HepG2 (cell line): ENCODE measurements around the gene RAC3. TPM values are rescaled to one million over a fixed set of nuclear protein-coding genes. Genes with fewer than 3 reads are reported as not detected.

ENCODE experiments used
- CBX5 ChIP-seq: sonication (generic); formaldehyde crosslinking; IDR thresholded peaks from 2 replicates; pipeline ENCODE4 v1.4.0; 2020; ENCODE audit warnings: missing genetic modification reagents, borderline replicate concordance
- CENPBD1 ChIP-seq: sonication (generic); formaldehyde crosslinking; IDR thresholded peaks from 2 replicates; pipeline ENCODE4 v1.8.0; 2022; ENCODE audit warnings: missing genetic modification reagents, low read depth, mild to moderate bottlenecking, borderline replicate concordance
- DRAP1 ChIP-seq: IDR thresholded peaks from 2 replicates; pipeline ENCODE4 v1.6.1; 2016; ENCODE audit warnings: missing genetic modification reagents, missing compliant biosample characterization
- FLYWCH1 ChIP-seq: sonication (generic); formaldehyde crosslinking; IDR thresholded peaks from 2 replicates; pipeline ENCODE4 v1.8.1; 2023; ENCODE audit warnings: mild to moderate bottlenecking, missing genetic modification reagents
- GABPB1 ChIP-seq: IDR thresholded peaks from 2 replicates; pipeline ENCODE4 v1.6.1; 2016; ENCODE audit warnings: mild to moderate bottlenecking, missing genetic modification reagents, moderate library complexity, missing compliant biosample characterization
- HNRNPUL1 ChIP-seq: fragments of 200-400 bp; formaldehyde crosslinking; IDR thresholded peaks from 2 replicates; pipeline ENCODE4 v1.6.1; 2017; ENCODE audit warnings: low read depth, mild to moderate bottlenecking, low read length, moderate library complexity
- IRF2 ChIP-seq: IDR thresholded peaks from 2 replicates; pipeline ENCODE4 v1.6.1; 2018; ENCODE audit warnings: missing genetic modification reagents, missing compliant biosample characterization
- KAT7 ChIP-seq: IDR thresholded peaks from 2 replicates; pipeline ENCODE4 v1.6.1; 2018; ENCODE audit warnings: borderline replicate concordance, missing compliant biosample characterization
- KDM2A ChIP-seq: sonication (generic); formaldehyde crosslinking; IDR thresholded peaks from 2 replicates; pipeline ENCODE4 v1.4.0; 2020; ENCODE audit warnings: low read depth, missing genetic modification reagents, borderline replicate concordance
- PAWR ChIP-seq: sonication (generic); formaldehyde crosslinking; IDR thresholded peaks from 2 replicates; pipeline ENCODE4 v1.4.0; 2020; ENCODE audit warnings: missing genetic modification reagents, mild to moderate bottlenecking, borderline replicate concordance
- PHF5A ChIP-seq: IDR thresholded peaks from one replicate; pipeline ENCODE4 v1.6.1; 2018; ENCODE audit warnings: low read depth, missing genetic modification reagents; ENCODE audit not compliant: unreplicated experiment
- RFX1 ChIP-seq: fragments of 450-650 bp; IDR thresholded peaks from 2 replicates; pipeline ENCODE4 v1.6.1; 2017
- SIN3A ChIP-seq: IDR thresholded peaks from 2 replicates; pipeline ENCODE4 v1.6.1; 2011; ENCODE audit warnings: low read depth, mild to moderate bottlenecking, control low read depth, low read length, borderline replicate concordance
- SRSF4 ChIP-seq: fragments of 200-400 bp; formaldehyde crosslinking; IDR thresholded peaks from one replicate; pipeline ENCODE4 v1.6.1; 2018; ENCODE audit warnings: mild to moderate bottlenecking, low read depth, low read length, moderate library complexity; ENCODE audit not compliant: poor library complexity, severe bottlenecking
- TCF12 ChIP-seq, 2 experiments: fragments of 450-650 bp in 1 of 2; sonication (generic) in 1 of 2; formaldehyde crosslinking in 1 of 2; IDR thresholded peaks; 2 replicates each; pipeline versions ENCODE4 v1.6.1 to v1.8.0; 2017 to 2022; ENCODE audit warnings: antibody characterized with exemption in 1 of 2, mild to moderate bottlenecking in 1 of 2, missing genetic modification reagents in 1 of 2, moderate library complexity in 1 of 2
- YEATS2 ChIP-seq: sonication (generic); formaldehyde crosslinking; IDR thresholded peaks from 2 replicates; pipeline ENCODE4 v1.4.0; 2020; ENCODE audit warnings: missing genetic modification reagents, borderline replicate concordance
- ZBTB42 ChIP-seq: sonication (generic); formaldehyde crosslinking; IDR thresholded peaks from 2 replicates; pipeline ENCODE4 v1.5.0; 2020; ENCODE audit warnings: mild to moderate bottlenecking, missing genetic modification reagents
- ZFP36L1 ChIP-seq: sonication (generic); formaldehyde crosslinking; IDR thresholded peaks from 2 replicates; pipeline ENCODE4 v1.8.0; 2022; ENCODE audit warnings: mild to moderate bottlenecking, missing genetic modification reagents, moderate library complexity
- ZFP90 ChIP-seq: sonication (generic); formaldehyde crosslinking; IDR thresholded peaks from 2 replicates; pipeline ENCODE4 v1.8.0; 2022; ENCODE audit warnings: missing genetic modification reagents, mild to moderate bottlenecking, inconsistent platforms, borderline replicate concordance
- ZNF10 ChIP-seq: sonication (generic); formaldehyde crosslinking; IDR thresholded peaks from 2 replicates; pipeline ENCODE4 v1.4.0; 2020; ENCODE audit warnings: mild to moderate bottlenecking, low read depth, missing genetic modification reagents, borderline replicate concordance
- ZNF12 ChIP-seq: sonication (generic); formaldehyde crosslinking; IDR thresholded peaks from 2 replicates; pipeline ENCODE4 v1.5.0; 2020; ENCODE audit warnings: missing genetic modification reagents
- ZNF230 ChIP-seq: sonication (generic); formaldehyde crosslinking; IDR thresholded peaks from 2 replicates; pipeline ENCODE4 v1.4.0; 2020; ENCODE audit warnings: mild to moderate bottlenecking, missing genetic modification reagents
- ZNF280B ChIP-seq: sonication (generic); formaldehyde crosslinking; IDR thresholded peaks from 2 replicates; pipeline ENCODE4 v1.5.0; 2020; ENCODE audit warnings: missing genetic modification reagents, mild to moderate bottlenecking, borderline replicate concordance
- ZNF558 ChIP-seq: sonication (generic); formaldehyde crosslinking; IDR thresholded peaks from 2 replicates; pipeline ENCODE4 v1.9.0; 2022; ENCODE audit warnings: mild to moderate bottlenecking, missing genetic modification reagents, borderline replicate concordance
- ZNF674 ChIP-seq: sonication (generic); formaldehyde crosslinking; IDR thresholded peaks from 2 replicates; pipeline ENCODE4 v1.5.0; 2020; ENCODE audit warnings: low read depth, mild to moderate bottlenecking, missing genetic modification reagents
- ZNF782 ChIP-seq: sonication (generic); formaldehyde crosslinking; IDR thresholded peaks from 2 replicates; pipeline ENCODE4 v1.4.0; 2020; ENCODE audit warnings: missing genetic modification reagents, mild to moderate bottlenecking, borderline replicate concordance
- polyA plus RNA-seq, 8 experiments: library from polyadenylated mRNA; depleted of rRNA in 3 of 8; stranded (reverse) in 7 of 8; unstranded in 1 of 8; fragments of >200 nt; fragmentation: Illumina TruSeq in 4 of 8; extraction: Trizol in 4 of 8; gene quantifications; 2 replicates each; pipeline versions ENCODE4 v1.2.1 to v1.2.3, GENCODE V29; 2011 to 2016; ENCODE audit warnings: low read depth in 4 of 8, missing spikeins in 1 of 8, mixed read lengths in 1 of 8; ENCODE audit not compliant: insufficient read depth in 1 of 8
- total RNA-seq, 5 experiments: library from RNA; depleted of rRNA; stranded (reverse); fragments of >200 nt; fragmentation: Illumina TruSeq; extraction: Trizol; gene quantifications; 2 replicates each; pipeline ENCODE4 v1.2.3, GENCODE V29; 2016; ENCODE audit warnings: low read depth in 1 of 5
- TF ChIP-seq, protein P1 (sequence below), 2 experiments: sonication (generic) in 1 of 2; formaldehyde crosslinking in 1 of 2; IDR thresholded peaks; 2 replicates each; pipeline versions ENCODE4 v1.5.1 to v1.6.1; 2011 to 2020; ENCODE audit warnings: borderline replicate concordance in 1 of 2, low read depth in 1 of 2, low read length in 1 of 2, mild to moderate bottlenecking in 1 of 2, missing genetic modification reagents in 1 of 2, moderate library complexity in 1 of 2

RAC3 gene
- total and polyA plus RNA-seq, 2 of the 13 experiments (the other 11 are each of a cell fraction or from before 2014, with no cell fraction given), result 10.5 to 21.3 TPM

DNA sequence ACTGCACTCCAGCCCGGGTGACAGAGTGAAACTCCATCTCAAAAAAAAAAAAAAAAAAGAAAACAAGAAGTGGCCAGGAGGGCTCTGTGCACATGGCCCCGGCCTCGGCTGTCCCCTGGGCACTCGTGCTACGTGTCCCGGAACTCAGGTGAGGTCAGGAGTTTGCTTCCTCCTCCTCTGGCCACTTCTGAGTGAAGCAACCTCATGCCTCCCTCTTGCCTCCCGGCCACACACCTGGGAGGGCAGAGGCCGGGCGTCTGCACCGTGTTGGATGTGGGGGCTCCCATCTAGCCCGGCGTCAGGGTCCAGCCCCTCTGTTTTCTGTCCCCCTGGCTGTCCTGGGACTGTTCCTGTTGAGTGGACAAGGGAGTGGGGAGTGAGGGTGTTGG lies 31.9 kb upstream of the RAC3 start (continued):
- no peak for TF ChIP-seq ZNF280B (CRISPR knock-in tag)
- TF ChIP-seq TCF12 (IDR thresholded peaks at IDR 0.05), result no peak
- no peak for TF ChIP-seq TCF12 (CRISPR knock-in tag; IDR thresholded peaks at IDR 0.05)
- TF ChIP-seq, protein P1, sequence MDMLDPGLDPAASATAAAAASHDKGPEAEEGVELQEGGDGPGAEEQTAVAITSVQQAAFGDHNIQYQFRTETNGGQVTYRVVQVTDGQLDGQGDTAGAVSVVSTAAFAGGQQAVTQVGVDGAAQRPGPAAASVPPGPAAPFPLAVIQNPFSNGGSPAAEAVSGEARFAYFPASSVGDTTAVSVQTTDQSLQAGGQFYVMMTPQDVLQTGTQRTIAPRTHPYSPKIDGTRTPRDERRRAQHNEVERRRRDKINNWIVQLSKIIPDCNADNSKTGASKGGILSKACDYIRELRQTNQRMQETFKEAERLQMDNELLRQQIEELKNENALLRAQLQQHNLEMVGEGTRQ (IDR thresholded peaks at IDR 0.05; ENCODE audit: low read depth, low read length), result no peak
- TF ChIP-seq, protein P1 (CRISPR knock-in tag; IDR thresholded peaks at IDR 0.05; ENCODE audit: borderline replicate concordance), result no peak
- no peak for TF ChIP-seq ZFP36L1 (CRISPR knock-in tag)
- TF ChIP-seq ZNF10 (CRISPR knock-in tag), result no peak
- TF ChIP-seq RFX1, result no peak
- TF ChIP-seq ZNF558, result peak; percentile 95; the same call in 1 of the 2 replicates
- TF ChIP-seq SRSF4, result no peak
- no peak for TF ChIP-seq SIN3A
- TF ChIP-seq ZNF782 (CRISPR knock-in tag), result no peak
- 0 out of 2 replicates have a peak, but pooled peaks have one; percentile 26 for TF ChIP-seq ZNF674 (CRISPR knock-in tag)
- no peak for TF ChIP-seq PAWR
- no peak for TF ChIP-seq KAT7 (CRISPR knock-in tag)
- peak; percentile 63; the same call in 1 of the 2 replicates for TF ChIP-seq YEATS2
- TF ChIP-seq HNRNPUL1, result no peak
- TF ChIP-seq FLYWCH1 (CRISPR knock-in tag), result no peak
- TF ChIP-seq ZNF12 (CRISPR knock-in tag), result no peak
- peak; percentile 62 for TF ChIP-seq DRAP1 (CRISPR knock-in tag)
- TF ChIP-seq ZNF230 (CRISPR knock-in tag), result no peak
- TF ChIP-seq CBX5 (CRISPR knock-in tag), result no peak
- no peak for TF ChIP-seq ZFP90 (CRISPR knock-in tag)
- no peak for TF ChIP-seq CENPBD1 (CRISPR knock-in tag)
- TF ChIP-seq IRF2 (CRISPR knock-in tag), result no peak
- TF ChIP-seq ZBTB42 (CRISPR knock-in tag), result 0 out of 2 replicates have a peak, but pooled peaks have one; percentile 3
- TF ChIP-seq KDM2A (CRISPR knock-in tag), result no peak
- TF ChIP-seq PHF5A (CRISPR knock-in tag), result no peak
- peak; percentile 67; the same call in 1 of the 2 replicates for TF ChIP-seq GABPB1 (CRISPR knock-in tag)
